Esophagus muscularis mucosa (tissue), 3 donors: Measurements from ENCODE around the gene USP24.
"Not testable (repeated sequence)": the region's sequence is repeated elsewhere in the genome, so short reads cannot be mapped to it uniquely, and the experiment has no call there.

Source experiments
- POLR2A ChIP-seq: fragments of 450-650 bp; IDR thresholded peaks from one replicate; pipeline ENCODE4 v1.6.1; 2017; ENCODE audit warnings: antibody characterized with exemption, moderate library complexity, mild to moderate bottlenecking, low read depth
- POLR2AphosphoS5 ChIP-seq, 2 donors: sonication (generic); formaldehyde crosslinking; IDR thresholded peaks; one replicate each; pipeline ENCODE4 v1.6.1; 2017; ENCODE audit warnings: antibody characterized with exemption in 2 of 2
- TF ChIP-seq, protein P1 (sequence below), 3 experiments: fragments of 200-600 bp in 2 of 3; fragments of 450-650 bp in 1 of 3; sonication (generic) in 2 of 3; IDR thresholded peaks; one replicate each; pipeline ENCODE4 v1.5.1; 2017 to 2019; ENCODE audit warnings: antibody characterized with exemption in 3 of 3, mild to moderate bottlenecking in 2 of 3, moderate library complexity in 1 of 3

- TF ChIP-seq, protein P1, sequence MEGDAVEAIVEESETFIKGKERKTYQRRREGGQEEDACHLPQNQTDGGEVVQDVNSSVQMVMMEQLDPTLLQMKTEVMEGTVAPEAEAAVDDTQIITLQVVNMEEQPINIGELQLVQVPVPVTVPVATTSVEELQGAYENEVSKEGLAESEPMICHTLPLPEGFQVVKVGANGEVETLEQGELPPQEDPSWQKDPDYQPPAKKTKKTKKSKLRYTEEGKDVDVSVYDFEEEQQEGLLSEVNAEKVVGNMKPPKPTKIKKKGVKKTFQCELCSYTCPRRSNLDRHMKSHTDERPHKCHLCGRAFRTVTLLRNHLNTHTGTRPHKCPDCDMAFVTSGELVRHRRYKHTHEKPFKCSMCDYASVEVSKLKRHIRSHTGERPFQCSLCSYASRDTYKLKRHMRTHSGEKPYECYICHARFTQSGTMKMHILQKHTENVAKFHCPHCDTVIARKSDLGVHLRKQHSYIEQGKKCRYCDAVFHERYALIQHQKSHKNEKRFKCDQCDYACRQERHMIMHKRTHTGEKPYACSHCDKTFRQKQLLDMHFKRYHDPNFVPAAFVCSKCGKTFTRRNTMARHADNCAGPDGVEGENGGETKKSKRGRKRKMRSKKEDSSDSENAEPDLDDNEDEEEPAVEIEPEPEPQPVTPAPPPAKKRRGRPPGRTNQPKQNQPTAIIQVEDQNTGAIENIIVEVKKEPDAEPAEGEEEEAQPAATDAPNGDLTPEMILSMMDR (IDR thresholded peaks at IDR 0.05): not testable (repeated sequence)
- TF ChIP-seq POLR2A; POLR2AphosphoS5 (IDR thresholded peaks at IDR 0.05): not testable (repeated sequence)
These were observed 23.8 kb downstream of the USP24 start for GRCh38 chr1:55191219-55191952.
